HL-60 (cell line): Measurements from ENCODE around the gene ITFG1.
A peak's percentile ranks its signal among the peaks of the same experiment; 100 is the strongest.
"Not testable (repeated sequence)": the region's sequence is repeated elsewhere in the genome, so short reads cannot be mapped to it uniquely, and the experiment has no call there.

ENCODE experiments used
- DNase-seq, 2 experiments: peaks; one replicate each; pipeline ENCODE4 v3.0.0-alpha.2; 2010 to 2020; ENCODE audit warnings: low read depth in 1 of 2, low spot score in 1 of 2
- H3K27ac ChIP-seq: fragments of 250-450 bp; sonication (Bioruptor Pico); replicated peaks from 2 replicates; pipeline ENCODE4 v1.5.1; 2020; ENCODE audit warnings: mild to moderate bottlenecking, moderate library complexity
- H3K27me3 ChIP-seq: fragments of 250-450 bp; sonication (Bioruptor Pico); 2 replicates; pipeline ENCODE4 v1.5.1; 2021; ENCODE audit warnings: mild to moderate bottlenecking, moderate library complexity; ENCODE audit not compliant: insufficient read depth, poor library complexity, severe bottlenecking
- H3K4me3 ChIP-seq: replicated peaks from 2 replicates; pipeline ENCODE4 v1.5.1; 2011; ENCODE audit warnings: mild to moderate bottlenecking, control low read depth, low read length; ENCODE audit not compliant: insufficient read depth
- CTCF ChIP-seq: IDR thresholded peaks from one replicate; pipeline ENCODE4 v1.5.1; 2011; ENCODE audit warnings: low read length, control low read depth, inconsistent platforms; ENCODE audit not compliant: insufficient read depth
- GABPA ChIP-seq: IDR thresholded peaks from 2 replicates; pipeline ENCODE4 v1.6.1; 2012; ENCODE audit warnings: low read depth
- POLR2AphosphoS5 ChIP-seq: IDR thresholded peaks from 2 replicates; pipeline ENCODE4 v1.6.1; 2012; ENCODE audit warnings: low read depth
- REST ChIP-seq: IDR thresholded peaks from 2 replicates; pipeline ENCODE4 v1.6.1; 2012; ENCODE audit warnings: low read depth; ENCODE audit not compliant: insufficient replicate concordance
- SPI1 ChIP-seq: IDR thresholded peaks from 2 replicates; pipeline ENCODE4 v1.6.1; 2012; ENCODE audit warnings: low read depth, mild to moderate bottlenecking, borderline replicate concordance

ITFG1 gene

GRCh38 chr16:47160422-47160821 lies 300.4 kb downstream of the ITFG1 start:
- TF ChIP-seq GABPA (no peak), CTCF (no peak), REST (no peak), POLR2AphosphoS5 (no peak), SPI1 (no peak)
- Histone ChIP-seq H3K27ac (no peak overlapping the region), H3K4me3 (no peak overlapping the region), H3K27me3 (no peaks in the 10 kb centered on the region)
- no peak for DNase-seq

- H3K4me3 ChIP-seq, result no peak overlapping the region
- DNase-seq, result no peak
- TF ChIP-seq SPI1, result no peak
- no peak for TF ChIP-seq POLR2AphosphoS5
- TF ChIP-seq CTCF, result no peak
- no peak overlapping the region for H3K27ac ChIP-seq
- no peaks in the 10 kb centered on the region for H3K27me3 ChIP-seq
Observed at GRCh38 chr16:47158992-47159391, 301.9 kb downstream of the ITFG1 start.

- no peak for TF ChIP-seq CTCF
- TF ChIP-seq REST, result no peak
- no peak for TF ChIP-seq POLR2AphosphoS5
- no peak for TF ChIP-seq GABPA
- no peak for TF ChIP-seq SPI1
- no peak overlapping the region for H3K27ac ChIP-seq
- H3K27me3 ChIP-seq, result no peaks in the 10 kb centered on the region
- no peak overlapping the region for H3K4me3 ChIP-seq
- peak in 1 of 2 experiments; percentile 21 for DNase-seq
Observed at GRCh38 chr16:47156680-47157215, 304.1 kb downstream of the ITFG1 start.

- not testable (repeated sequence) for DNase-seq, H3K4me3 ChIP-seq, H3K27me3 ChIP-seq, H3K27ac ChIP-seq
Observed at GRCh38 chr16:47152501-47152900, 308.4 kb downstream of the ITFG1 start.
